GM13977 (cell line): ENCODE results near the gene GPR55.

Experiments
- DNase-seq: peaks from one replicate; pipeline ENCODE4 v3.0.0; 2012; ENCODE audit warnings: low spot score
- CTCF ChIP-seq: IDR thresholded peaks from 2 replicates; pipeline ENCODE4 v1.5.1; 2012; ENCODE audit warnings: mild to moderate bottlenecking, control low read depth; ENCODE audit not compliant: insufficient read depth; ENCODE audit errors: extremely low read depth, missing control alignments
- in situ Hi-C: fragments of 300-500 bp; cut with MboI; formaldehyde crosslinking; loops from one replicate; pipeline ENCODE4 v1.12.0; 2022; ENCODE audit warnings: low sequenced_read_pairs, low pct_unique_long_range_greater_than_20kb, mixed read lengths, inconsistent platforms; ENCODE audit not compliant: unreplicated experiment

The GPR55 gene

GRCh38 chr2:230906471-230907230, 18.4 kb downstream of the GPR55 start:
- DNase-seq = no peak
- in situ Hi-C loops = loop anchor here (10.0 kb wide), 1 partner anchor 148 kb away; the partner anchor contains the start of gene PSMD1
- TF ChIP-seq CTCF = no peak

DNA sequence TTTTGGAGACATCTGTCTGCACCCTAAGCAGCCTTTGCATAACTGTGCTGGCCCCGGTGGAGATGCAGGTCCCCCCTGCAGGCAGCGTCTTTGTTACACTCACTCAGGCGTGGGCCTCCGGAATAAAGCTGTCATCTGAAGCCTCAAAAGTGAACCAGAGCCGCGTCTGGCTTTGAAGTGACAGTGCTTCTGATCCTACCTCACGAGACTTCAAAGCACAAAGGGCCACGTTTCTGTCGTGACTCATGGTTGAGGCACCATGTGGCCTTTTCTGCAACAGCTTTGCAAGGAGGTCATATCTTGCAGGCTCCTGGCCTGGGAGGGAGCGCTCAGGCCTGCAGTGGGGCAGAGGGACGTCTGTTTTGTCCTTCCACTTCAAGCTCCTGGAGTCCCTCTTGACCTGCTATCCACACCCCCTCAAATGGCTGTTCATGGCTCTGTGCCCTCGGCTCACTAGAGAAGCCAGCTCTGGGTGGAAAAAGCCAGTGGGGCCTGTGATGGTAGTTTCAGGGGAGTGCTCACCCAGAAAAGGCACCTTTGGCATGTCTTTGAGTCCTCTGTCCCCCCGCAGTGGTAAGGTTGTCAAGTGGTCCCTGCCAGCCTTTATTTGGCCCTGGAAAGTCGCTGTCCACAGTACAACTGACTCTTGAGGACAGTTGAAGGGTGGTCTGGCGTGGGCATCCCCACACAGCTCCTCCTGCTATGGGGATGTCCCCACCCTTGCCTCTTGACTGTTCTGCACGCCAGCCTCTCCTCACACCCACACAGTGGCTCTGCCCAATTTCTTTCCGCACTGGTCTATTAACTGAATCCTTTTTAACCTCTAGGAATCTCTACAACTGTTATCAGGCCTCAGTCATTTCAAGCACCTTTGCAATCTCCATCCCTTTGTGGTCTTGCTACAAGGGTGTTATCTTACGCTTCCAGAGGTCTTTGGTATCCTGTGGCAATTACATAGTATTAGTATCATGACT, 19.3 kb downstream of the GPR55 start:
- no peak for DNase-seq
- TF ChIP-seq CTCF = no peak
- in situ Hi-C loops = loop anchor here (10.0 kb wide), 1 partner anchor 149 kb away; the partner anchor contains the start of gene PSMD1

DNA sequence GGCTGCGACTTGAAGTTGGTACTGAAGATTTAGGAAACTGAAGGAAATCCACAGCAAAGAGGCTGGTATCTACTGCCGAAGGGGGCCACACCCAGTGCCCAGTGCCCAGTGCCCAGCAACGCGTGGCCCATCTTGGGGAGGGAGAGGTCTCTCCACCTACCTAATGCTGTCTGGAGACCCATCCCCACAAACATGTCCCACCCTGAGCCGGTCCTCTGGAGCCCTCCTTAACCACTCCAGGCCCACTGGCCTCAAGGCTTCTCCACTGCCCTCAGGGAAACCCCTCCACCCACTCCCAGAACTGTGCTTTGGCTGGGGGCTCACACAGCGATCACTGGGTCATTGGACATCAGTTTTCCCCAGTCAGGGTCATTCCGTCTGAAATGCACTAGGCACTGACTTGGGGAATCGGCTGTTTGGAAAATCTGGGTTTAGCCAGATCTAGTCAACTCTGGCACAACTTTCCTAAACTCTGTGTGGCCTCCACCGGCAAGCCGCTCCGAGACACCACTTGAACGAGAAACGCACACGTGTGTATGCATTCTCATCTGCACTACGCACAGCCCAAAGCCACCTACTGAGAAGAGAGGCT, 20.1 kb downstream of the GPR55 start:
- DNase-seq = no peak
- in situ Hi-C loops = loop anchor here (5.0 to 10.0 kb wide), 2 partner anchors 87 to 150 kb away; partner anchors contain the start of gene PSMD1

DNA sequence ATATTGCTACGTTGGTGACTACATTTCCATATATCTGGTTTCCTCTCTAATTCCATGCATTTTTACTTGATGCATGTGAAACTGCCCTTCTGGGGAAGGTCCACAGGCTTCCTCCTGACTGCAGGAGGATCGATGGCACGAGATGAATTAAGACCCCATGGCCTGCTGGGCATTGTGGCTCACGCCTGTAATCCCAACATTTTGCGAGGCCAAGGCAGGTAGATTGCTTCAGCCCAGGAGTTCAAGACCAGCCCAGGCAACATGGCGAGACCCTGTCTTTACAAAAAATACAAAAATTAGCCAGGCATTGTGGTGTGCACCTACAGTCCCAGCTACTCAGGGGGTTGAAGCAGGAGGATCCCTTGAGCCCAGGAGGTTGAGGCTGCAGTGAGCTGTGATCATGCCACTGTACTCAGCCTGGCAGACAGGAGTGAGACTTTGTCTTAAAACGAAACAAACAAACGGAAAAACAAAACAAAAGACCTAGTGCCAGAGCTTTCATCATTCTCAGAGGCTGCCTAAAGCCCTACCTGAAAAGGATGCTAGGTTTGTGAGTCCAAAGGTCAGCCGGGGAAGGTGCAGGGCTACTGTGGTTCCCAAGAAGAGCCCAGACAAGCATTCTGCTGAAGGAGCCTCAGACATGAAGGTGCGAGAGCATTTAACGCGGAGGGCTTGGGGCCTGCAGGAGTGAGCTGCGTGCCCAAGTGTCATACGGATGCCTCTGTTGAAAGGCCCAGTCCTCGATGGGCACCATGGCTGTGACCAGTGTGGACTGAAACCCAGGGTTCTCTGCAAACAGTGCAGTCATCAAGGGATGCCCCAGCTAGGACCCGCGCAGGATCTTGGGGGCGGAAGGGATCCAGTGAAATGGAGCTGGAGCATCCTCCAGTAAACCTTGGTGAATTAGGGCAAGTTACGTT, 21.6 kb downstream of the GPR55 start:
- no peak for TF ChIP-seq CTCF
- in situ Hi-C loops = loop anchor here (5.0 to 10.0 kb wide), 2 partner anchors 89 to 151 kb away; partner anchors contain the start of gene PSMD1

More for the DNA sequence above, 20.1 kb downstream of the GPR55 start:
- TF ChIP-seq CTCF = no peak

GRCh38 chr2:230902180-230902899, 22.7 kb downstream of the GPR55 start:
- TF ChIP-seq CTCF = peak; percentile 98
- peak; percentile 77 for DNase-seq
- in situ Hi-C loops = loop anchor here (5.0 to 10.0 kb wide), 2 partner anchors 90 to 152 kb away; partner anchors contain the start of gene PSMD1

More for the DNA sequence above, 21.6 kb downstream of the GPR55 start:
- DNase-seq = no peak
